ENCODE measurements around the gene HLA-F. TPM values are rescaled to one million over a fixed set of nuclear protein-coding genes. Genes with fewer than 3 reads are reported as not detected.

The HLA-F gene
- 100 to 1,000 TPM in 2 of 4 donors, 10 to 100 TPM in 2; 14.2 to 146 (median 104) TPM for total RNA-seq

DNA sequence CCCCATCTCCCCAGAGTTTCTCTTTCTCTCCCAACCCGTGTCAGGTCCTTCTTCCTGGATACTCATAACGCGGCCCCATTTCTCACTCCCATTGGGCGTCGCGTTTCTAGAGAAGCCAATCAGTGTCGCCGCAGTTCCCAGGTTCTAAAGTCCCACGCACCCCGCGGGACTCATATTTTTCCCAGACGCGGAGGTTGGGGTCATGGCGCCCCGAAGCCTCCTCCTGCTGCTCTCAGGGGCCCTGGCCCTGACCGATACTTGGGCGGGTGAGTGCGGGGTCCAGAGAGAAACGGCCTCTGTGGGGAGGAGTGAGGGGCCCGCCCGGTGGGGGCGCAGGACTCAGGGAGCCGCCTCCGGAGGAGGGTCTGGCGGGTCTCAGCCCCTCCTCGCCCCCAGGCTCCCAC lies at the start of gene HLA-F:
TSS of gene HLA-F (plus strand) at position 173 of the 404 bp plus-strand sequence. CDS start at position 203, 30 bp downstream.
- no peaks in the 10 kb centered on the region for H3K4me1 ChIP-seq
- no peaks in the 10 kb centered on the region for H3K36me3 ChIP-seq
- peak in 2 of 4 experiments; percentile 3 to 27 for TF ChIP-seq CTCF (IDR thresholded peaks at IDR 0.05)
- peak; percentile 75 to 92 for TF ChIP-seq POLR2A (IDR thresholded peaks at IDR 0.05)
- intact Hi-C loops (cut with DNase I; ENCODE audit: low total_unique reads): no loop called here
- H3K9me3 ChIP-seq: no peaks in the 10 kb centered on the region
- DNase-seq: peak; percentile 85 to 93
- peak within 1 kb of the TSS; percentile 75 to 98 for H3K4me3 ChIP-seq
- peak within 1 kb of the TSS; percentile 95 to 98 for H3K27ac ChIP-seq
- H3K27me3 ChIP-seq: no peaks in the 10 kb centered on the region

- TF ChIP-seq POLR2A (IDR thresholded peaks at IDR 0.05): no peak
- TF ChIP-seq CTCF (IDR thresholded peaks at IDR 0.05): no peak
- intact Hi-C loops (cut with DNase I; ENCODE audit: low total_unique reads): no loop called here
- H3K4me1 ChIP-seq: no peaks in the 10 kb centered on the region
- H3K27ac ChIP-seq: no peak overlapping the region
- no peaks in the 10 kb centered on the region for H3K36me3 ChIP-seq
- H3K9me3 ChIP-seq: no peaks in the 10 kb centered on the region
- no peaks in the 10 kb centered on the region for H3K27me3 ChIP-seq
- no peak overlapping the region for H3K4me3 ChIP-seq
- DNase-seq: no peak
These were observed 49.2 kb upstream of the HLA-F start for GRCh38 chr6:29674008-29674407.

DNA sequence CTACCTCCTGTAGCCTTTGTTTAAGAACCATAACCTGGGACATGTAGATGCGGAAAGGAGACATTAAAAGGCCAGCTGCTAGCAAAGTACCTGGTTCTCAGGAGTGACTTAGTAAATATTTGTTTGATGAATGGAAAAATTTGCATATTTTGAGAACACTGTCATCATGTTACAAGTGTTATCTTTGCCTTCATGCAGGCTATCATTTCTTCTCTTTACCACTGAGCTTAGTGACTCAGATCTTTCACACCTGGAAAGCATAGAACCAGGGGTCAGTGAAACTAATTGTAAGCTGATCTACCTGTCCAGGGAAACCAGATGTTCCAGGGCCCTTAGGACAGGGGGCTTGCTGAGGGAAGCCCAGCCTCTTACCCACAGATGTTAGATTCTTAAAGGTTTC lies 47.7 kb upstream of the HLA-F start:
- H3K4me3 ChIP-seq: no peak overlapping the region
- H3K27ac ChIP-seq: no peak overlapping the region
- H3K36me3 ChIP-seq: no peaks in the 10 kb centered on the region
- TF ChIP-seq CTCF (IDR thresholded peaks at IDR 0.05) (no peak), POLR2A (IDR thresholded peaks at IDR 0.05) (no peak)
- no peak for DNase-seq
- intact Hi-C loops (cut with DNase I; ENCODE audit: low total_unique reads): no loop called here
- no peaks in the 10 kb centered on the region for H3K4me1 ChIP-seq
- no peaks in the 10 kb centered on the region for H3K9me3 ChIP-seq
- no peaks in the 10 kb centered on the region for H3K27me3 ChIP-seq

GRCh38 chr6:29676981-29677601 lies 46.1 kb upstream of the HLA-F start:
- Histone ChIP-seq H3K9me3 (no peaks in the 10 kb centered on the region), H3K27ac (no peak overlapping the region), H3K4me1 (no peaks in the 10 kb centered on the region), H3K27me3 (no peaks in the 10 kb centered on the region), H3K36me3 (no peaks in the 10 kb centered on the region), H3K4me3 (no peak overlapping the region)
- intact Hi-C loops (cut with DNase I; ENCODE audit: low total_unique reads): no loop called here
- DNase-seq: no peak
- no peak for TF ChIP-seq CTCF (IDR thresholded peaks at IDR 0.05)
- TF ChIP-seq POLR2A (IDR thresholded peaks at IDR 0.05): no peak

DNA sequence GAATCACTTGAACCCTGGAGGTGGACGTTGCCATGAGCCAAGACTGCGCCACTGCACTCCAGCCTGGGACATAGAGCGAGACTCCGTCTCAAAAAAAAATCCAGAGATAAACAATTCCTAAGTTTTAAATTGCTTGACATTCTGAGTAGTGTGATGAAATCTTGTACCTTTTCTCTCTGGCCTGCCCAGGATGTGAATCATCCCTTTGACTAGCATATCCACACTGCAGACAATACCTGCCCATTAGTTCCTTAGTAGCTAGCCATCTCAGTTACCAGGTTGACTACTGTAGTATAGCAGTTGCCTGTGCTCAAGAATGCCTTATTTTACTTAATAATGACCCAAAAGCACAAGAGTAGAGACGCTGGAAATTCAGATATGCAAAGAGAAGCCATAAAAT lies 45.1 kb upstream of the HLA-F start:
- intact Hi-C loops (cut with DNase I; ENCODE audit: low total_unique reads): no loop called here
- TF ChIP-seq POLR2A (IDR thresholded peaks at IDR 0.05) (no peak), CTCF (IDR thresholded peaks at IDR 0.05) (no peak)
- no peaks in the 10 kb centered on the region for H3K27me3 ChIP-seq
- no peaks in the 10 kb centered on the region for H3K4me1 ChIP-seq
- no peaks in the 10 kb centered on the region for H3K36me3 ChIP-seq
- DNase-seq: no peak
- no peaks in the 10 kb centered on the region for H3K9me3 ChIP-seq
- H3K27ac ChIP-seq: no peak overlapping the region
- no peak overlapping the region for H3K4me3 ChIP-seq

Measured in uterus (tissue), 4 donors.